HCT116 (cell line): ENCODE results near the gene ARHGEF3. TPM values are rescaled to one million over a fixed set of nuclear protein-coding genes. Genes with fewer than 3 reads are reported as not detected.
A peak's percentile ranks its signal among the peaks of the same experiment; 100 is the strongest.

ENCODE experiments used
- ATAC-seq: fragments of 200-7000 bp; cut with Tn5 transposase; 2 replicates; pipeline ENCODE4 v1.9.1; 2020; ENCODE audit warnings: mild to moderate bottlenecking, moderate library complexity
- BruUV-seq: library from RNA; stranded (reverse); fragments of 400-500 nt; replicated peaks from 2 replicates; lab custom pipeline; 2021; lab: Mats Ljungman, UMichigan
- CTCF ChIA-PET: fragments of 300-600 bp; sonication (Branson Sonifier 250); formaldehyde crosslinking; loops from one replicate; lab custom pipeline; 2021; ENCODE audit warnings: antibody characterized with exemption; lab: Charles Lee
- POLR2A ChIA-PET: fragments of 300-600, 350-600 bp; sonication (Branson Sonifier 250); formaldehyde crosslinking; loops from one replicate; lab custom pipeline; 2021; ENCODE audit warnings: antibody characterized with exemption; lab: Charles Lee
- RAD21 ChIA-PET, 2 experiments: fragments of 300-600 bp; sonication (Branson Sonifier 250); formaldehyde crosslinking; loops; one replicate each; lab custom pipeline; 2023; ENCODE audit warnings: low total read pairs in 2 of 2; ENCODE audit not compliant: uncharacterized antibody in 2 of 2, unreplicated experiment in 2 of 2, low non-redundant PET in 1 of 2; lab: Charles Lee
- DNase-seq: peaks from one replicate; pipeline ENCODE4 v3.0.0-alpha.2; 2010; ENCODE audit warnings: low read depth, low spot score
- H2AFZ ChIP-seq: fragments of 200-600 bp; shearing (Covaris generic), sonication (generic); 2 replicates; pipeline ENCODE4 v1.6.1; 2017; ENCODE audit warnings: low read depth, mixed run types, mixed read lengths, antibody characterized with exemption, low read length; ENCODE audit not compliant: poor library complexity, severe bottlenecking
- H3K27ac ChIP-seq: 2 replicates; pipeline ENCODE4 v1.5.1; 2012; ENCODE audit warnings: low read depth, low read length
- H3K27me3 ChIP-seq: fragments of 200-600 bp; sonication (generic); 2 replicates; pipeline ENCODE4 v1.6.1; 2016; ENCODE audit warnings: mixed run types, low read length, mixed read lengths; ENCODE audit not compliant: insufficient read depth
- H3K36me3 ChIP-seq, 2 experiments: fragments of 200-500 bp in 1 of 2; fragments of 200-600 bp in 1 of 2; sonication (Bioruptor generic) in 1 of 2; sonication (generic) in 1 of 2; 2 replicates each; pipeline versions ENCODE4 v1.5.1 to v1.6.1; 2014 to 2016; ENCODE audit warnings: low read length in 2 of 2, inconsistent platforms in 1 of 2, mixed read lengths in 1 of 2, mixed run types in 1 of 2; ENCODE audit not compliant: insufficient read depth in 2 of 2, control insufficient read depth in 1 of 2
- H3K4me1 ChIP-seq, 2 experiments: fragments of 200-600 bp in 1 of 2; sonication (generic) in 1 of 2; 2 replicates each; pipeline versions ENCODE4 v1.5.1 to v1.6.1; 2012 to 2017; ENCODE audit warnings: low read length in 2 of 2, inconsistent platforms in 1 of 2, mild to moderate bottlenecking in 1 of 2, mixed read lengths in 1 of 2, mixed run types in 1 of 2, moderate library complexity in 1 of 2; ENCODE audit not compliant: insufficient read depth in 2 of 2, control insufficient read depth in 1 of 2
- H3K4me2 ChIP-seq: fragments of 200-600 bp; sonication (generic); 2 replicates; pipeline ENCODE4 v1.6.1; 2017; ENCODE audit warnings: mixed run types, low read length, mixed read lengths
- H3K4me3 ChIP-seq, 2 experiments: fragments of 200-600 bp in 1 of 2; sonication (generic) in 1 of 2; replicated peaks in 1 of 2; 2 replicates each; pipeline ENCODE4 v1.5.1; 2011 to 2016; ENCODE audit warnings: low read length in 2 of 2, control low read depth in 1 of 2, low read depth in 1 of 2, mild to moderate bottlenecking in 1 of 2, mixed read lengths in 1 of 2, mixed run types in 1 of 2
- H3K79me2 ChIP-seq: fragments of 200-600 bp; sonication (generic); 2 replicates; pipeline ENCODE4 v1.6.1; 2017; ENCODE audit warnings: mild to moderate bottlenecking, mixed run types, low read length, moderate library complexity, mixed read lengths; ENCODE audit not compliant: insufficient read depth
- H3K9ac ChIP-seq: fragments of 200-600 bp; sonication (generic); 2 replicates; pipeline ENCODE4 v1.6.1; 2016; ENCODE audit warnings: low read length, mixed read lengths
- H3K9me2 ChIP-seq: fragments of 200-600 bp; sonication (generic), shearing (Covaris generic); 2 replicates; pipeline ENCODE4 v1.6.1; 2017; ENCODE audit warnings: mixed run types, mild to moderate bottlenecking, moderate library complexity; ENCODE audit not compliant: insufficient read depth
- H3K9me3 ChIP-seq, 2 experiments: fragments of 200-500 bp in 1 of 2; fragments of 200-600 bp in 1 of 2; sonication (Bioruptor generic) in 1 of 2; sonication (generic) in 1 of 2; 2 replicates each; pipeline ENCODE4 v1.6.1; 2014 to 2017; ENCODE audit warnings: low read length in 2 of 2, mixed read lengths in 2 of 2, inconsistent platforms in 1 of 2, low read depth in 1 of 2, mild to moderate bottlenecking in 1 of 2, mixed run types in 1 of 2, moderate library complexity in 1 of 2; ENCODE audit not compliant: control insufficient read depth in 1 of 2, insufficient read depth in 1 of 2
- H4K20me1 ChIP-seq: fragments of 200-600 bp; sonication (generic), shearing (Covaris generic); 2 replicates; pipeline ENCODE4 v1.6.1; 2017; ENCODE audit warnings: mixed run types, mild to moderate bottlenecking, moderate library complexity; ENCODE audit not compliant: insufficient read depth
- TCF7L2 ChIP-seq: IDR thresholded peaks from 2 replicates; pipeline ENCODE4 v1.7.0; 2011; ENCODE audit warnings: borderline replicate concordance, inconsistent platforms; ENCODE audit not compliant: insufficient read depth, insufficient read length; ENCODE audit errors: extremely low read depth
- intact Hi-C: fragments of 100-400 bp; cut with micrococcal nuclease; formaldehyde crosslinking; loops from 2 replicates; pipeline ENCODE4 v1.10.0; 2022
- total RNA-seq: library from RNA; stranded (reverse); gene quantifications from one replicate; pipeline ENCODE4 v1.2.1, GENCODE V29; 2021; ENCODE audit not compliant: unreplicated experiment
- TF ChIP-seq, protein P1 (sequence below), 3 experiments: fragments of 200-600 bp in 1 of 3; sonication (generic) in 1 of 3; IDR thresholded peaks in 2 of 3; conservative IDR thresholded peaks in 1 of 3; 2 replicates each; pipeline ENCODE4 v1.5.1; 2012 to 2017; ENCODE audit warnings: low read depth in 2 of 3, low read length in 2 of 3, antibody characterized with exemption in 1 of 3, borderline replicate concordance in 1 of 3, control low read depth in 1 of 3, mild to moderate bottlenecking in 1 of 3, mixed read lengths in 1 of 3, mixed run types in 1 of 3, moderate library complexity in 1 of 3; ENCODE audit not compliant: insufficient read depth in 1 of 3

Gene ARHGEF3
- total RNA-seq, 1 experiment from 2014 or later: 18.1 TPM

DNA sequence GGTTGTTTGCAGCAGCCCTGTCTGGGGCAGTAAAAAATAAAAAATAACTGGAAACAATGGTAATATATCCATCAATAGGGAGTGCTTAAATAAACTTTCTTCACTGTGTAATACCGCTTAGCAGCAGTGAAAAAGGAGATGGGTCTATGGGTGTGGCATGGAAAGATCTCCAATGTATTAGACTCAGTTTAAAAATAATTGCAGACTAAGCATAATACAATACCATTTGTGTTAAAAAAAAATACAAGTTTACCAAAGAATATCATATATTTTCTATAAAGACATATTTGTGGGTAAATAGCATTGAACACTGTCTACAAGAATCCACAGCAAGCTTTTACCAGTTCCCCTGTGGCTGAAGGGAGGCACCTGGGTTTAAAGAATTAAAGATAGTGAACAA is 1.0 kb upstream of the ARHGEF3 start:
- H3K4me1 ChIP-seq: peaks cover 16 to 27% of the 10 kb centered on the region in 2 experiments
- H3K79me2 ChIP-seq: no peaks in the 10 kb centered on the region
- intact Hi-C loops: loop anchor here (1.0 kb wide), 1 partner anchor 187 kb away; no protein-coding TSS in a partner anchor
- no peak for TF ChIP-seq TCF7L2
- no peaks in the 10 kb centered on the region for H3K9me2 ChIP-seq
- CTCF ChIA-PET: interaction anchor here (1.5 to 2.0 kb wide), 2 partner anchors 10 to 11 kb away, joined by 4 to 9 read pairs; no protein-coding TSS in a partner anchor
- no peak overlapping the region for H3K27ac ChIP-seq
- no peak for ATAC-seq
- no peaks in the 10 kb centered on the region for H3K36me3 ChIP-seq
- no peak for DNase-seq
- POLR2A ChIA-PET: no interaction called here
- RAD21 ChIA-PET: no interaction called here
- peak overlapping the region; percentile 91 for H3K4me2 ChIP-seq
- H3K9ac ChIP-seq: no peak overlapping the region
- no TSS peak for BruUV-seq
- no peaks in the 10 kb centered on the region for H3K9me3 ChIP-seq
- no peak overlapping the region for H2AFZ ChIP-seq
- H3K27me3 ChIP-seq: no peaks in the 10 kb centered on the region
- H4K20me1 ChIP-seq: no peaks in the 10 kb centered on the region
- no peak overlapping the region for H3K4me3 ChIP-seq

DNA sequence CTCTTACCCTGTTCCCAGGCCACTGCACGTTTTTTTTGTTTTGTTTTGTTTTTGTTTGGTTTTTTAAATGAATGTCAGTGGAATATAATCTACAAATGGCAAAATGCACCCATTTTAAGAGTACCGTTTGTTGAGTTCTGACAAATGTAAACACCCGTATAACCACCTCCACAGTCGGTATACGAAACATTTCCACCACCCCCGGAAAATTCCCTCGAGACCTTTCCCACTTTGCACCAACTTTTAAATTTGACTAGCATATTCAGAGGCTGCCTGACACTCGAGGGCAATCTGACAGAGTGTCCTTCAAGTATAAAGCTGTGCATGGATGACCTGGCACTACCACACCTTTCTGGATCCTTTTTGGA is 613 bp upstream of the ARHGEF3 start:
- Histone ChIP-seq H2AFZ (peak overlapping the region; percentile 69), H3K27ac (no peak overlapping the region), H3K27me3 (no peaks in the 10 kb centered on the region), H3K36me3 (no peaks in the 10 kb centered on the region), H3K9ac (peak overlapping the region; percentile 57), H3K9me2 (no peaks in the 10 kb centered on the region), H3K4me2 (peak overlapping the region; percentile 91), H4K20me1 (no peaks in the 10 kb centered on the region), H3K4me3 (peak overlapping the region; percentile 32 to 64), H3K9me3 (no peaks in the 10 kb centered on the region), H3K4me1 (peaks cover 16 to 27% of the 10 kb centered on the region in 2 experiments), H3K79me2 (no peaks in the 10 kb centered on the region)
- BruUV-seq: no TSS peak
- DNase-seq (no peak), ATAC-seq (no peak)
- ChIA-PET CTCF (interaction anchor here (0.8 to 2.0 kb wide), 6 partner anchors 10 to 188 kb away, joined by 3 to 9 read pairs (median 4); no protein-coding TSS in a partner anchor), RAD21 (no interaction called here), POLR2A (no interaction called here)
- TF ChIP-seq, protein P1, sequence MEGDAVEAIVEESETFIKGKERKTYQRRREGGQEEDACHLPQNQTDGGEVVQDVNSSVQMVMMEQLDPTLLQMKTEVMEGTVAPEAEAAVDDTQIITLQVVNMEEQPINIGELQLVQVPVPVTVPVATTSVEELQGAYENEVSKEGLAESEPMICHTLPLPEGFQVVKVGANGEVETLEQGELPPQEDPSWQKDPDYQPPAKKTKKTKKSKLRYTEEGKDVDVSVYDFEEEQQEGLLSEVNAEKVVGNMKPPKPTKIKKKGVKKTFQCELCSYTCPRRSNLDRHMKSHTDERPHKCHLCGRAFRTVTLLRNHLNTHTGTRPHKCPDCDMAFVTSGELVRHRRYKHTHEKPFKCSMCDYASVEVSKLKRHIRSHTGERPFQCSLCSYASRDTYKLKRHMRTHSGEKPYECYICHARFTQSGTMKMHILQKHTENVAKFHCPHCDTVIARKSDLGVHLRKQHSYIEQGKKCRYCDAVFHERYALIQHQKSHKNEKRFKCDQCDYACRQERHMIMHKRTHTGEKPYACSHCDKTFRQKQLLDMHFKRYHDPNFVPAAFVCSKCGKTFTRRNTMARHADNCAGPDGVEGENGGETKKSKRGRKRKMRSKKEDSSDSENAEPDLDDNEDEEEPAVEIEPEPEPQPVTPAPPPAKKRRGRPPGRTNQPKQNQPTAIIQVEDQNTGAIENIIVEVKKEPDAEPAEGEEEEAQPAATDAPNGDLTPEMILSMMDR (IDR thresholded peaks at IDR 0.05 in 2 of 3, conservative IDR thresholded peaks at IDR 0.05 in 1 of 3; ENCODE audit: borderline replicate concordance in 1 of 3, insufficient read depth in 1 of 3, low read depth in 2 of 3, low read length in 2 of 3): no peak
- intact Hi-C loops: loop anchor here (1.0 kb wide), 1 partner anchor 187 kb away; no protein-coding TSS in a partner anchor
